H1 (cell line): ENCODE results near the gene SLC25A22. TPM values are rescaled to one million over a fixed set of nuclear protein-coding genes. Genes with fewer than 3 reads are reported as not detected.
A peak's percentile ranks its signal among the peaks of the same experiment; 100 is the strongest.

ENCODE experiments used
- CTCF ChIA-PET: fragments of 300-600 bp; sonication (Branson Sonifier 250); formaldehyde crosslinking; loops from one replicate; lab custom pipeline; 2021; ENCODE audit not compliant: partially characterized antibody; lab: Charles Lee
- POLR2A ChIA-PET: fragments of 300-600 bp; sonication (Branson Sonifier 250); formaldehyde crosslinking; loops from one replicate; lab custom pipeline; 2021; ENCODE audit warnings: inconsistent platforms; ENCODE audit not compliant: partially characterized antibody; lab: Charles Lee
- DNase-seq, 2 experiments: peaks; one replicate each; pipeline versions ENCODE4 v3.0.0 to v3.0.0-alpha.2; 2010 to 2022; ENCODE audit warnings: low spot score in 2 of 2, low read depth in 1 of 2, mixed read lengths in 1 of 2
- FAIRE-seq: peaks from 2 replicates; lab custom pipeline; 2011; peaks lifted over from hg19 to GRCh38; lab: Jason Lieb, UNC
- H2AFZ ChIP-seq: 2 replicates; pipeline ENCODE4 v1.8.1; 2012; ENCODE audit warnings: low read length, inconsistent platforms
- H2AK5ac ChIP-seq: 2 replicates; pipeline ENCODE4 v1.6.1; 2013; ENCODE audit warnings: low read depth, low read length
- H2BK120ac ChIP-seq: replicated peaks from 2 replicates; pipeline ENCODE3; 2013; ENCODE audit warnings: low read depth, low read length, inconsistent platforms
- H2BK12ac ChIP-seq: 2 replicates; pipeline ENCODE4 v1.6.1; 2013; ENCODE audit warnings: low read depth, low read length
- H2BK15ac ChIP-seq: 2 replicates; pipeline ENCODE4 v1.6.1; 2013; ENCODE audit warnings: low read length
- H2BK20ac ChIP-seq: 2 replicates; pipeline ENCODE4 v1.6.1; 2013; ENCODE audit warnings: low read length
- H2BK5ac ChIP-seq: 2 replicates; pipeline ENCODE4 v1.6.1; 2013; ENCODE audit warnings: low read depth, low read length
- H3K14ac ChIP-seq: 2 replicates; pipeline ENCODE4 v1.6.1; 2013; ENCODE audit warnings: inconsistent platforms; ENCODE audit not compliant: insufficient read length
- H3K18ac ChIP-seq: 2 replicates; pipeline ENCODE4 v1.6.1; 2013; ENCODE audit warnings: low read length; ENCODE audit errors: extremely low read depth
- H3K23ac ChIP-seq: 2 replicates; pipeline ENCODE4 v1.6.1; 2013; ENCODE audit warnings: inconsistent platforms; ENCODE audit not compliant: insufficient read length
- H3K23me2 ChIP-seq: 2 replicates; pipeline ENCODE4 v1.6.1; 2013; ENCODE audit warnings: low read depth, low read length
- H3K27ac ChIP-seq: 2 replicates; pipeline ENCODE4 v1.6.1; 2011; ENCODE audit warnings: low read depth, low read length, inconsistent platforms
- H3K27me3 ChIP-seq, 4 experiments: replicated peaks in 1 of 4; 1 replicate in 1 of 4; 2 replicates in 3 of 4; pipeline versions ENCODE4 v1.6.1 to v1.8.1; 2011 to 2013; ENCODE audit warnings: low read length in 3 of 4, mild to moderate bottlenecking in 3 of 4, inconsistent platforms in 2 of 4, mixed read lengths in 2 of 4, moderate library complexity in 1 of 4; ENCODE audit not compliant: control insufficient read depth in 3 of 4, insufficient read depth in 3 of 4; ENCODE audit errors: extremely low read depth in 1 of 4
- H3K36me3 ChIP-seq, 4 experiments: 2 replicates each; pipeline versions ENCODE4 v1.6.1 to v1.8.1; 2011 to 2013; ENCODE audit warnings: mild to moderate bottlenecking in 4 of 4, low read length in 3 of 4, moderate library complexity in 2 of 4, control low read depth in 1 of 4, inconsistent platforms in 1 of 4; ENCODE audit not compliant: insufficient read depth in 4 of 4, control insufficient read depth in 2 of 4
- H3K4ac ChIP-seq: replicated peaks from 2 replicates; pipeline ENCODE3; 2013; ENCODE audit warnings: low read length, low read depth, mixed read lengths, inconsistent platforms; ENCODE audit not compliant: insufficient read length
- H3K4me1 ChIP-seq, 4 experiments: replicated peaks in 1 of 4; 1 replicate in 1 of 4; 2 replicates in 3 of 4; pipeline versions ENCODE4 v1.6.1 to v1.8.1; 2011 to 2013; ENCODE audit warnings: low read length in 3 of 4, inconsistent platforms in 2 of 4, mixed read lengths in 1 of 4; ENCODE audit not compliant: insufficient read depth in 4 of 4, control insufficient read depth in 3 of 4
- H3K4me2 ChIP-seq, 2 experiments: 2 replicates each; pipeline versions ENCODE4 v1.6.1 to v1.8.1; 2011 to 2013; ENCODE audit warnings: low read depth in 2 of 2, low read length in 2 of 2, control low read depth in 1 of 2, inconsistent platforms in 1 of 2, mild to moderate bottlenecking in 1 of 2; ENCODE audit not compliant: insufficient read depth in 1 of 2
- H3K4me3 ChIP-seq, 4 experiments: fragments of 200-600, 300-600 bp in 1 of 4; sonication (generic), shearing (Covaris generic), sonication (Bioruptor Twin) in 1 of 4; 2 replicates each; pipeline versions ENCODE4 v1.5.1 to v1.8.1; 2011 to 2016; ENCODE audit warnings: low read length in 4 of 4, low read depth in 3 of 4, control low read depth in 2 of 4, inconsistent platforms in 2 of 4, mild to moderate bottlenecking in 2 of 4, mixed read lengths in 1 of 4, moderate library complexity in 1 of 4; ENCODE audit not compliant: insufficient read depth in 2 of 4; ENCODE audit errors: extremely low read depth in 1 of 4
- H3K56ac ChIP-seq: replicated peaks from 2 replicates; pipeline ENCODE3; 2013; ENCODE audit warnings: low read depth, mild to moderate bottlenecking, mixed read lengths, low read length, inconsistent platforms; ENCODE audit not compliant: insufficient read length
- H3K79me1 ChIP-seq: 2 replicates; pipeline ENCODE4 v1.6.1; 2013; ENCODE audit warnings: low read depth, low read length, control low read depth
- H3K79me2 ChIP-seq, 2 experiments: 2 replicates each; pipeline versions ENCODE4 v1.6.1 to v1.8.1; 2012 to 2013; ENCODE audit warnings: low read length in 2 of 2, mild to moderate bottlenecking in 2 of 2, inconsistent platforms in 1 of 2; ENCODE audit not compliant: insufficient read depth in 2 of 2, control insufficient read depth in 1 of 2
- H3K9ac ChIP-seq, 4 experiments: replicated peaks in 1 of 4; 1 replicate in 1 of 4; 2 replicates in 3 of 4; pipeline versions ENCODE4 v1.6.1 to v1.8.1; 2011 to 2013; ENCODE audit warnings: low read depth in 3 of 4, low read length in 3 of 4, control low read depth in 2 of 4, mild to moderate bottlenecking in 2 of 4, moderate library complexity in 2 of 4, inconsistent platforms in 1 of 4; ENCODE audit errors: extremely low read depth in 1 of 4
- H3K9me3 ChIP-seq, 2 experiments: 2 replicates each; pipeline versions ENCODE4 v1.6.1 to v1.8.1; 2012 to 2013; ENCODE audit warnings: mild to moderate bottlenecking in 2 of 2, moderate library complexity in 2 of 2, control low read depth in 1 of 2, inconsistent platforms in 1 of 2, low read depth in 1 of 2, low read length in 1 of 2, mixed read lengths in 1 of 2; ENCODE audit not compliant: insufficient read depth in 2 of 2
- H4K20me1 ChIP-seq, 2 experiments: replicated peaks in 1 of 2; 2 replicates each; pipeline versions ENCODE3 to v1.8.1; 2011 to 2013; ENCODE audit warnings: inconsistent platforms in 2 of 2, low read length in 2 of 2, mild to moderate bottlenecking in 1 of 2; ENCODE audit not compliant: insufficient read depth in 2 of 2, control insufficient read depth in 1 of 2
- H4K5ac ChIP-seq: 2 replicates; pipeline ENCODE4 v1.6.1; 2013; ENCODE audit warnings: low read length, low read depth, mixed read lengths, inconsistent platforms; ENCODE audit not compliant: insufficient read length
- H4K8ac ChIP-seq: 2 replicates; pipeline ENCODE4 v1.8.0; 2013; ENCODE audit warnings: mild to moderate bottlenecking, moderate library complexity, low read length, inconsistent platforms; ENCODE audit not compliant: insufficient read depth; ENCODE audit errors: extremely low read depth
- H4K91ac ChIP-seq: replicated peaks from 2 replicates; pipeline ENCODE3; 2013; ENCODE audit warnings: low read length, mixed read lengths, inconsistent platforms; ENCODE audit not compliant: insufficient read length
- ASH2L ChIP-seq: fragments of 200-600, 300-600 bp; sonication (generic); IDR thresholded peaks from one replicate; pipeline ENCODE4 v1.7.1; 2017; ENCODE audit warnings: low read length
- CBX8 ChIP-seq: fragments of 300-800, 300-1000 bp; sonication (generic); IDR thresholded peaks from 2 replicates; pipeline ENCODE4 v1.7.1; 2016; ENCODE audit warnings: low read depth, low read length, borderline replicate concordance
- CEBPB ChIP-seq: IDR thresholded peaks from 2 replicates; pipeline ENCODE4 v1.6.1; 2012; ENCODE audit warnings: low read depth, low read length
- CHD2 ChIP-seq: IDR thresholded peaks from 2 replicates; pipeline ENCODE4 v1.6.1; 2012; ENCODE audit warnings: low read length, improper control_type of control experiment
- CREB1 ChIP-seq: IDR thresholded peaks from 2 replicates; pipeline ENCODE4 v1.6.1; 2012; ENCODE audit warnings: inconsistent platforms
- GABPA ChIP-seq: IDR thresholded peaks from 2 replicates; pipeline ENCODE4 v1.6.1; 2011; ENCODE audit warnings: mild to moderate bottlenecking, low read length, moderate library complexity, borderline replicate concordance; ENCODE audit not compliant: insufficient read depth
- MAX ChIP-seq: IDR thresholded peaks from 2 replicates; pipeline ENCODE4 v1.6.1; 2012; ENCODE audit warnings: inconsistent platforms
- POLR2A ChIP-seq, 2 experiments: IDR thresholded peaks; 1 replicate in 1 of 2; 2 replicates in 1 of 2; pipeline ENCODE4 v1.6.1; 2011; ENCODE audit warnings: low read depth in 2 of 2, low read length in 2 of 2, mild to moderate bottlenecking in 2 of 2; ENCODE audit errors: control extremely low read depth in 1 of 2
- RBBP5 ChIP-seq: IDR thresholded peaks from 2 replicates; pipeline ENCODE4 v1.7.1; 2012; ENCODE audit warnings: low read depth, mild to moderate bottlenecking, inconsistent platforms, low read length, moderate library complexity, borderline replicate concordance
- SIN3A ChIP-seq, 2 experiments: IDR thresholded peaks in 1 of 2; conservative IDR thresholded peaks in 1 of 2; 2 replicates each; pipeline ENCODE4 v1.6.1; 2011 to 2012; ENCODE audit warnings: low read length in 2 of 2, improper control_type of control experiment in 1 of 2, low read depth in 1 of 2, mild to moderate bottlenecking in 1 of 2
- SP4 ChIP-seq: IDR thresholded peaks from 2 replicates; pipeline ENCODE4 v1.6.1; 2012; ENCODE audit warnings: low read length, inconsistent platforms
- SRF ChIP-seq: IDR thresholded peaks from 2 replicates; pipeline ENCODE4 v1.6.1; 2011; ENCODE audit warnings: mild to moderate bottlenecking, low read depth, low read length, moderate library complexity
- WGBS, 2 experiments: shearing (Covaris generic) in 1 of 2; methylation state at CpG; one replicate each; pipeline versions ENCODE4 v1.1.6 to v1.1.7; 2013 to 2015; ENCODE audit warnings: low lambda C conversion rate in 2 of 2, mixed read lengths in 2 of 2, inconsistent platforms in 1 of 2, low coverage in 1 of 2, missing lambda C conversion rate in 1 of 2; ENCODE audit not compliant: insufficient replicate concordance in 2 of 2, insufficient coverage in 1 of 2, insufficient read length in 1 of 2; ENCODE audit errors: extremely low coverage in 1 of 2, missing lambda C conversion rate in 1 of 2; 5-methylcytosine and 5-hydroxymethylcytosine counted together
- polyA plus RNA-seq, 7 experiments: library from polyadenylated mRNA; depleted of rRNA in 3 of 7; stranded (reverse) in 5 of 7; unstranded in 2 of 7; fragments of >200 nt in 5 of 7; fragments of 200-250 nt in 2 of 7; gene quantifications; 1 replicate in 5 of 7; 2 replicates in 1 of 7; 4 replicates in 1 of 7; pipeline versions ENCODE4 v1.2.1 to v1.2.3, GENCODE V29; 2011 to 2013; ENCODE audit warnings: missing spikeins in 2 of 7, mixed read lengths in 2 of 7
- total RNA-seq: library from RNA; stranded (reverse); fragmentation: NEBNext Ultra II Directional; extraction: Animal tissue kit (Norgen Biotek cat#: 25700); gene quantifications from 2 replicates; pipeline ENCODE4 v1.2.1, GENCODE V29; 2021

Gene SLC25A22
- total and polyA plus RNA-seq, 2 of the 8 experiments (the other 6 are each of a cell fraction or from before 2014, with no cell fraction given) = 31.5 to 48.0 TPM

- Histone ChIP-seq H3K79me2 (peaks cover 7 to 43% of the 10 kb centered on the region in 2 experiments; a peak in 3 of 4 replicates), H3K79me1 (0 out of 2 replicates have a peak, but pooled peaks cover 6% of the 10 kb centered on the region), H3K9ac (peak overlapping the region; percentile 62 to 95 (median 82)), H3K4me3 (peak overlapping the region; percentile 77 to 91 (median 85)), H3K9me3 (no peaks in the 10 kb centered on the region), H2BK5ac (peak overlapping the region; percentile 77), H4K8ac (peak overlapping the region; percentile 89), H3K56ac (peak overlapping the region; percentile 92), H3K18ac (peak overlapping the region; percentile 81; the same call in 1 of the 2 replicates), H3K23me2 (peaks cover 13% of the 10 kb centered on the region; the same call in 1 of the 2 replicates), H3K27me3 (no peaks in the 10 kb centered on the region), H2BK120ac (no peak overlapping the region), H3K4ac (peak overlapping the region; percentile 91), H4K91ac (peak overlapping the region; percentile 45), H3K4me1 (peaks cover under 1 to 16% (median 8%) of the 10 kb centered on the region in 4 experiments; a peak in 6 of 7 replicates), H3K23ac (no peak overlapping the region), H3K4me2 (peak overlapping the region; percentile 85 to 86), H3K36me3 (peaks cover 3 to 11% (median 5%) of the 10 kb centered on the region in 4 experiments; a peak in 4 of 8 replicates), H2BK12ac (no peak overlapping the region), H2AFZ (no peak overlapping the region), H3K27ac (peak overlapping the region; percentile 91; the same call in 1 of the 2 replicates), H4K20me1 (peaks cover 17 to 30% of the 10 kb centered on the region in 2 experiments), H2BK15ac (peak overlapping the region; percentile 92; the same call in 1 of the 2 replicates), H2BK20ac (no peak overlapping the region), H4K5ac (peak overlapping the region; percentile 91), H3K14ac (no peak overlapping the region), H2AK5ac (peak overlapping the region; percentile 75; the same call in 1 of the 2 replicates)
- DNase-seq (no peak), FAIRE-seq (no peak)
- CTCF ChIA-PET = interaction anchor here (0.6 to 2.9 kb wide), 9 partner anchors 11 to 922 kb away, joined by 3 to 15 read pairs (median 3); no protein-coding TSS in a partner anchor
- 3% methylated on average over 27 of the region's 65 CpGs; no CpG with 5 or more reads in 1 of the 2 experiments for WGBS, 2 experiments
- POLR2A ChIA-PET = interaction anchor here (0.5 to 35.3 kb wide), 20 partner anchors 9 to 979 kb away, joined by 3 to 636 read pairs (median 4); partner anchors contain the start of genes CEND1, PNPLA2, RPLP2 and TALDO1
- TF ChIP-seq SRF (no peak), POLR2A (IDR thresholded peaks at IDR 0.05; ENCODE audit: control extremely low read depth in 1 of 2, low read depth in 2 of 2, low read length in 2 of 2) (peak in 1 of 2 experiments; percentile 2; a peak in 1 of 3 replicates), CBX8 (no peak), CEBPB (no peak), SIN3A (conservative IDR thresholded peaks at IDR 0.05 in 1 of 2, IDR thresholded peaks at IDR 0.05 in 1 of 2; ENCODE audit: low read depth in 1 of 2, low read length in 2 of 2) (peak in 1 of 2 experiments; percentile 31; a peak in 1 of 4 replicates), RBBP5 (no peak; the same call in 1 of the 2 replicates), ASH2L (peak; percentile 12), CREB1 (0 out of 2 replicates have a peak, but pooled peaks have one; percentile 40), GABPA (no peak), CHD2 (no peak), SP4 (no peak), MAX (peak; percentile 18)
Observed at GRCh38 chr11:776561-777287, 21.4 kb downstream of the SLC25A22 start.
